Measurements from ENCODE around the gene PODXL.

Gene PODXL

DNA sequence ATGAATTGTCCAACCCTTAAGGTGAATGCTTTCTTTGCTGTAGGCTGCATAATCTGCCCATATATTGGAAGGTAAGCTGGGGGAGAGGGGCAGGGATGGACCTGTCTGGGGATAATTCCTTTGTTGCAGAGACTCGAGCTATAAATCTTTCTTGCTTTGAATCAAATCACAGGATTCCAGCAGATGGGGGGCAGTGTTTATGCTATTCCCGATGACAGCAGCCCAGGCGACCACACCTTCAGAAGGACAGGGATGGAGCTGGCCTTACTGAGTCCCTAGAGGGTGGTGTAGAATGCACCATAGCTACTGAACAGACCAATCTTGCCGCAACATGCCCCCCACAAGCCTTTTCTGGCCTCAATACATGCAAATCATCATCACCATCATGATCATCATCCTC, 2.5 kb downstream of the PODXL start:
- no peaks in the 10 kb centered on the region for H3K27me3 ChIP-seq (ENCODE audit: control insufficient read depth in 5 of 5, insufficient read depth in 4 of 5, low read length in 5 of 5)
- peaks cover 0 to 52% (median 30%) of the 10 kb centered on the region in 5 donors for H3K4me1 ChIP-seq (ENCODE audit: control insufficient read depth in 5 of 5, insufficient read depth in 5 of 5, low read length in 5 of 5)
- H3K36me3 ChIP-seq (ENCODE audit: control insufficient read depth in 5 of 5, insufficient read depth in 5 of 5, low read length in 5 of 5): no peaks in the 10 kb centered on the region
- no peaks in the 10 kb centered on the region for H3K9me3 ChIP-seq (ENCODE audit: control insufficient read depth in 5 of 5, low read length in 5 of 5)
- no peak overlapping the region for H3K9ac ChIP-seq (ENCODE audit: low read length in 5 of 5)
- peak overlapping the region in 3 of 5 donors; percentile 65 to 74 (median 70) for H3K4me3 ChIP-seq (ENCODE audit: low read depth in 1 of 5, low read length in 5 of 5)
- H3K27ac ChIP-seq (ENCODE audit: low read depth, low read length): no peak overlapping the region

DNA sequence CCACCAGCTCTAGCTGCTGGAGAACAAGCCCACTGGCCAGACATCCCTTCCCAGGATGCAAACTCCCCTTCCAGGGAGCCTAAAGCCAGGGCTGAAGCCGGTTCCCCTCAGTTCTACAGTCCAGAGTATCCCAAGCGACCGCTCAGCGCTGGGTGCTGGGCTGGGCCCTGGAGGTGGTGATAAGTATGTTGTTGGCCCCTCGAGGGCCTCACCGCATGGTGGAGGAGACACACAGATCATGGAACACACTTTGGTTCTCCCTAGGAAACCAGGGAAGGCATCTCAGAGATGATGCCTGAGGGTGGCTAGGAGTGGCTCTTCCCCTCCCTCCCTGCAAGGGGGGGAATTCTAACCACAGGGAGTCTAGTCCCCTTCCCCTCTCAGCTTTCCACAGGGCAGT, 4.4 kb downstream of the PODXL start:
- H3K4me3 ChIP-seq (ENCODE audit: low read depth in 1 of 5, low read length in 5 of 5): no peak overlapping the region
- no peak overlapping the region for H3K27ac ChIP-seq (ENCODE audit: low read depth, low read length)
- H3K4me1 ChIP-seq (ENCODE audit: control insufficient read depth in 5 of 5, insufficient read depth in 5 of 5, low read length in 5 of 5): peaks cover 0 to 40% (median 17%) of the 10 kb centered on the region in 5 donors
- peaks cover 0 to 5% (median 0%) of the 10 kb centered on the region in 5 donors for H3K9me3 ChIP-seq (ENCODE audit: control insufficient read depth in 5 of 5, low read length in 5 of 5)
- H3K9ac ChIP-seq (ENCODE audit: low read length in 5 of 5): no peak overlapping the region
- H3K36me3 ChIP-seq (ENCODE audit: control insufficient read depth in 5 of 5, insufficient read depth in 5 of 5, low read length in 5 of 5): no peaks in the 10 kb centered on the region
- H3K27me3 ChIP-seq (ENCODE audit: control insufficient read depth in 5 of 5, insufficient read depth in 4 of 5, low read length in 5 of 5): no peaks in the 10 kb centered on the region

DNA sequence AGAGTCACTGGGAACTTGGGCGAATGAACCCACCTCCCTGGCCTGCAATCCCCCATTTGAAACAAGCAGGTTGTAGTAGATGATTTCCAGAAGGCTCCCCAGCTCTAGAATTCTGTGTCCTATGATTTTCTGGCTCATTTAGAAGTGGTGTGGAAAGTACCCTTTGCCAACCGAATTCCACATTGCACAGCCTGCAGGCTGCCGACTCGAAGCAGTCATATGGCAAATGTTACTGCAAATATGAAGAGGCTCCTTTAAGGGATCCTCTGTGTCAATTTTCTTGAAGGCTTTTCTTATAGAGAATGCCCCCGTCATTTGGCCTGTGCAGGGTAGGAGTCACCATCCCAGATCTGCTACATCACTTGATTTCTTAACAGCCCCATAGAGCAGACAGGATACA, 5.6 kb downstream of the PODXL start:
- Histone ChIP-seq H3K4me1 (ENCODE audit: control insufficient read depth in 5 of 5, insufficient read depth in 5 of 5, low read length in 5 of 5) (peaks cover under 1 to 38% (median 13%) of the 10 kb centered on the region in 5 donors), H3K9ac (ENCODE audit: low read length in 5 of 5) (no peak overlapping the region), H3K27ac (ENCODE audit: low read depth, low read length) (no peak overlapping the region), H3K4me3 (ENCODE audit: low read depth in 1 of 5, low read length in 5 of 5) (no peak overlapping the region), H3K27me3 (ENCODE audit: control insufficient read depth in 5 of 5, insufficient read depth in 4 of 5, low read length in 5 of 5) (no peaks in the 10 kb centered on the region), H3K36me3 (ENCODE audit: control insufficient read depth in 5 of 5, insufficient read depth in 5 of 5, low read length in 5 of 5) (no peaks in the 10 kb centered on the region), H3K9me3 (ENCODE audit: control insufficient read depth in 5 of 5, low read length in 5 of 5) (peaks cover 0 to 5% (median 0%) of the 10 kb centered on the region in 5 donors)

DNA sequence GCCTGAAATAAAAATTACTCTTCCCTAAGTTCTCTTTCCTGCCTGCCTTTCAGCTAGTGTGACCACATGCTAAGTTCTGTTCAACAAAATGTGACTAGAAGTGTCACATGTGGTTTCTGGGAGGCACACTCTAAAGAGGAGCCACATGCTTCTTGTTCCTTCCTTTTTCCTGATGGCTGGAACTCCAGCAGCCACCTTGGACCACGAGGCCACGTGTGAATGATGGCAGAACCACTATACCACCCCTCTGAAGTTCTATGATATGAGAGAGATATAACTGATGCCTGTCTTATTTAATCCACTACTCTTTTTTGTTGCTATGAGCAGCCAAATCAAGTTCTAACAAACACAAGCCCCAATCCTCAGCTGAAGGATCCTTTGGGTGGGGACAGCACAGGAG, 8.1 kb downstream of the PODXL start:
- H3K9me3 ChIP-seq (ENCODE audit: control insufficient read depth in 5 of 5, low read length in 5 of 5): peaks cover 0 to 5% (median 0%) of the 10 kb centered on the region in 5 donors
- no peak overlapping the region for H3K4me3 ChIP-seq (ENCODE audit: low read depth in 1 of 5, low read length in 5 of 5)
- H3K27me3 ChIP-seq (ENCODE audit: control insufficient read depth in 5 of 5, insufficient read depth in 4 of 5, low read length in 5 of 5): no peaks in the 10 kb centered on the region
- H3K9ac ChIP-seq (ENCODE audit: low read length in 5 of 5): no peak overlapping the region
- H3K27ac ChIP-seq (ENCODE audit: low read depth, low read length): no peak overlapping the region
- no peaks in the 10 kb centered on the region for H3K36me3 ChIP-seq (ENCODE audit: control insufficient read depth in 5 of 5, insufficient read depth in 5 of 5, low read length in 5 of 5)
- peaks cover 0 to 43% (median 5%) of the 10 kb centered on the region in 5 donors for H3K4me1 ChIP-seq (ENCODE audit: control insufficient read depth in 5 of 5, insufficient read depth in 5 of 5, low read length in 5 of 5)

DNA sequence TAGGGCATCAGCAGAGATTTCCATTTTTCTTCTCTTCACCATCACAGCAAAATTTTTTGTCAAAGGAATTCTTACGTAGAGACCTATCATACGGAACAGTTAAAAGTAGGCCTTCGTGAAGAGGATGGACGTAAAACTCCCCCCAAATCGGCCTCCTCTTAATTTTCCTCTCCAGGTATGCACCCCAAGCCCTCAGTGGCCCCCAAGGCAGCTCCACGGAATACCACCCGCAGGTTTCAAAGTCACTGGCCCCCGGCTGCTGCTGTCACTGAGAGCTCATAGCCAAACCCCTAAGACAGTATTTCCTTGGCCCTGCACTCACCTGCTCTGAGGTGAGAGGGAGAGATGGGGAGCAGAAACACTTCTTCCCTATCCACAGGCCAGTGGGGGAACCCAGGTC, 8.8 kb downstream of the PODXL start:
- Histone ChIP-seq H3K9me3 (ENCODE audit: control insufficient read depth in 5 of 5, low read length in 5 of 5) (peaks cover 0 to 5% (median 0%) of the 10 kb centered on the region in 5 donors), H3K27me3 (ENCODE audit: control insufficient read depth in 5 of 5, insufficient read depth in 4 of 5, low read length in 5 of 5) (no peaks in the 10 kb centered on the region), H3K4me1 (ENCODE audit: control insufficient read depth in 5 of 5, insufficient read depth in 5 of 5, low read length in 5 of 5) (peaks cover 0 to 48% (median 5%) of the 10 kb centered on the region in 5 donors), H3K36me3 (ENCODE audit: control insufficient read depth in 5 of 5, insufficient read depth in 5 of 5, low read length in 5 of 5) (no peaks in the 10 kb centered on the region), H3K4me3 (ENCODE audit: low read depth in 1 of 5, low read length in 5 of 5) (no peak overlapping the region), H3K27ac (ENCODE audit: low read depth, low read length) (no peak overlapping the region), H3K9ac (ENCODE audit: low read length in 5 of 5) (no peak overlapping the region)

DNA sequence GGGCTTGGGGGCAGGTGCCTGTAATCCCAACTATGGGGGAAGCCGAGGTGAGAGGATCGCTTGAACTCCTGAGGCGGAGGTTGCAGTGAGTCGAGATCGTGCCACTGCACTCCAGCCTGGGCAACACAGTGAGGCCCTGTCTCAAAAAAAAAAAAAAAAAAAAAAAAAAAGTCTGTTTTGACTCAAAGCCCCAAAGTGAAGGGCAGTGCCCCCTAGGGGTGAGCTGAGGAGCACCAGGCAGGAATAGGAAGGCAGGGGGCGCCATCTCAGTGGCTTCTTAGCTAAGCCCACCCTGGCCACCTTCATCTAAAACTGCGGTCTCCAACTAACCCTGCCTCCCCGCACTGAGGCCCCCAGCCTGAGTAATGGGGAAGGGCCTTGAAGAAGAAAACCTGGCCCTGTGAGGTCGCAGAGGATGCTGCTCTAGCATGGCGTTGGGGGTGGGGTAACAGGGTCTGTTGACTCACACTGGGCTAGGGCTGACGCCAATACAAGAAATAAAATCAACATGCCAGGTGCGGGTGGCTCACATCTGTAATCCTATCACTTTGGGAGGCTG, 9.8 kb downstream of the PODXL start:
- Histone ChIP-seq H3K9ac (ENCODE audit: low read length in 5 of 5) (no peak overlapping the region), H3K4me3 (ENCODE audit: low read depth in 1 of 5, low read length in 5 of 5) (no peak overlapping the region), H3K27ac (ENCODE audit: low read depth, low read length) (no peak overlapping the region), H3K36me3 (ENCODE audit: control insufficient read depth in 5 of 5, insufficient read depth in 5 of 5, low read length in 5 of 5) (no peaks in the 10 kb centered on the region), H3K27me3 (ENCODE audit: control insufficient read depth in 5 of 5, insufficient read depth in 4 of 5, low read length in 5 of 5) (no peaks in the 10 kb centered on the region), H3K9me3 (ENCODE audit: control insufficient read depth in 5 of 5, low read length in 5 of 5) (peaks cover 0 to 5% (median 0%) of the 10 kb centered on the region in 5 donors), H3K4me1 (ENCODE audit: control insufficient read depth in 5 of 5, insufficient read depth in 5 of 5, low read length in 5 of 5) (peaks cover 0 to 50% (median 5%) of the 10 kb centered on the region in 5 donors)

DNA sequence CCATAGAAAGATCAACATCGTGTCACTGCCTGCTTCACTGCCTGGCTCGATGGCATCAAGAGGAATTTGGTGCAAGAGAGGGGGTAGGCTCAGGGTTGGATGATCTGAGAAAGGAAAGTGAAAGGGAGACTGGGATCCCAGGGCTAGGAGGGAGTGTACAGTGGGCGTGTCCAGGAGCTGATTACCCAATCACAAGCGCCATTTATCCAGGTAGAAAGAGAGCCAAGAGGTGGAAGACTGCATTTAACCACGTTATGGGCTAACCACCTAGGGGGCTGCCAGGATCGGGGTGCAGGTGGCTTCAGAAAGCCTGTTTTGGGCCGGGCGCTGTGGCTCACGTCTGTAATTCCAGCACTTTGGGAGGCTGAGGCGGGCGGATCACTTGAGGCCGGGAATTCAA, 10.3 kb downstream of the PODXL start:
- Histone ChIP-seq H3K27me3 (ENCODE audit: control insufficient read depth in 5 of 5, insufficient read depth in 4 of 5, low read length in 5 of 5) (no peaks in the 10 kb centered on the region), H3K36me3 (ENCODE audit: control insufficient read depth in 5 of 5, insufficient read depth in 5 of 5, low read length in 5 of 5) (no peaks in the 10 kb centered on the region), H3K27ac (ENCODE audit: low read depth, low read length) (peak overlapping the region; percentile 38), H3K9ac (ENCODE audit: low read length in 5 of 5) (peak overlapping the region in 1 of 5 donors; percentile 21), H3K9me3 (ENCODE audit: control insufficient read depth in 5 of 5, low read length in 5 of 5) (peaks cover 0 to 5% (median 0%) of the 10 kb centered on the region in 5 donors), H3K4me1 (ENCODE audit: control insufficient read depth in 5 of 5, insufficient read depth in 5 of 5, low read length in 5 of 5) (peaks cover 0 to 50% (median 5%) of the 10 kb centered on the region in 5 donors), H3K4me3 (ENCODE audit: low read depth in 1 of 5, low read length in 5 of 5) (no peak overlapping the region)

DNA sequence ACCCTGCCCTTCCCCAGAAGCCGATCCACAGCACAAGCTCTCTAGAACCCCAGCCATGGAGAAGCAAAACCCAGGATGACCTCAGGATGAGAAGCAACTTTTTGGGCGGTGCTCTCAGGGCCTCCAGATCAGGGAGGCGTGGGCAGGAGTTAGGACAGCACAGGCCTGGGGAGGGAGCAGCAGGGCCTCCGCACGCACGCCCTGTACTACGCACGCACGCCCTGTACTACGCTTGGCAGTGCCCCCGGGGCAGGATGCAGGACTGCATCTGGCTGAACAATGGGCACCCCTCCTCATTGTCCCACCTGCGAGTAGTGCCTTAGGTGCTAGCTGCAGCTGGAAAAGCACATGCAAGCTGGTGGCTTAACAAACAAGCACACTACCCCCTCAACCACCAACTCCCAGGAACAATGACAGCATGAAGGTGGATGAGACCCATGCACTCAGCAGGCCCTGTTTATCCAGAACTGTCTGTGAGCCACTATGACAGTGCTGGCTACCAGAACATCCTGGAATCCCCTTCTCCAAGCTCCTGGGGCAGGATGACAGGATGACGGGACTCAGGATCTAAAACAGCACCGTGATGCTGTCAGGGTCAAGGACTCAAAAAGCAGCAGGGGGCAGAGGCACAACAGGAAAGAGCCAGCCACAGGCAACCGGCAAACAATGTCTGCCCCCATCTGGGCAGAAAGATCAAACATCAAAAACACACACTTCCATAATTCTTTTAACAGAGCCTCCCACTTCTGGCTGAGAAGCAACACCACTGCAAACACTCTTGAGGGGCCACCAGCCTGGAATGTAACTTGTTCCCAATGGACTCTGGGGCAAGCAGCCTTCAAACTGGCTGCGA, 11.8 kb downstream of the PODXL start:
- Histone ChIP-seq H3K36me3 (ENCODE audit: control insufficient read depth in 5 of 5, insufficient read depth in 5 of 5, low read length in 5 of 5) (no peaks in the 10 kb centered on the region), H3K4me3 (ENCODE audit: low read depth in 1 of 5, low read length in 5 of 5) (no peak overlapping the region), H3K9ac (ENCODE audit: low read length in 5 of 5) (peak overlapping the region in 1 of 5 donors; percentile 33), H3K27me3 (ENCODE audit: control insufficient read depth in 5 of 5, insufficient read depth in 4 of 5, low read length in 5 of 5) (no peaks in the 10 kb centered on the region), H3K4me1 (ENCODE audit: control insufficient read depth in 5 of 5, insufficient read depth in 5 of 5, low read length in 5 of 5) (peaks cover 0 to 62% (median 13%) of the 10 kb centered on the region in 5 donors), H3K27ac (ENCODE audit: low read depth, low read length) (peak overlapping the region; percentile 38), H3K9me3 (ENCODE audit: control insufficient read depth in 5 of 5, low read length in 5 of 5) (peaks cover 0 to 5% (median 0%) of the 10 kb centered on the region in 5 donors)

DNA sequence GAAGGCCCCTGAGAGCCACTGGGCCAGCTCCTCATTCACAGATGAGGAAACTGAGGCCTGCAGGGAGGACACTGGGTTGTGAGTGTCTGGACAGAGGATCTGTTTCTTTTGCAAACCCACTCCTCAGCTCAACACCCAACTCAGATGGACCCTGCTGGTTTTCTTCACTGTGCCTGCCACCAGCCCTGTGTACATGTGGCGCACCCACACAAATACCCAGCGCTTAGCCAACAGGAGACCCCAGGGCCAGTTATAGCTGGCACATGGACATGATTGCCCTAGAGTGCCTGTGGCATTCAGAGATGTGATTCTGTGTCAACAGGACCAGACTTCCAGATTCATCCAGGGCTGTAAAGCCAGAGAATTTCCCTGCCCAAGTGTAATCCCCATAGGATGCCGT, 12.4 kb downstream of the PODXL start:
- H3K27me3 ChIP-seq (ENCODE audit: control insufficient read depth in 5 of 5, insufficient read depth in 4 of 5, low read length in 5 of 5): no peaks in the 10 kb centered on the region
- peaks cover 0 to 5% (median 0%) of the 10 kb centered on the region in 5 donors for H3K9me3 ChIP-seq (ENCODE audit: control insufficient read depth in 5 of 5, low read length in 5 of 5)
- peak overlapping the region; percentile 38 for H3K27ac ChIP-seq (ENCODE audit: low read depth, low read length)
- H3K9ac ChIP-seq (ENCODE audit: low read length in 5 of 5): peak overlapping the region in 1 of 5 donors; percentile 33
- no peaks in the 10 kb centered on the region for H3K36me3 ChIP-seq (ENCODE audit: control insufficient read depth in 5 of 5, insufficient read depth in 5 of 5, low read length in 5 of 5)
- no peak overlapping the region for H3K4me3 ChIP-seq (ENCODE audit: low read depth in 1 of 5, low read length in 5 of 5)
- peaks cover 0 to 68% (median 15%) of the 10 kb centered on the region in 5 donors for H3K4me1 ChIP-seq (ENCODE audit: control insufficient read depth in 5 of 5, insufficient read depth in 5 of 5, low read length in 5 of 5)

DNA sequence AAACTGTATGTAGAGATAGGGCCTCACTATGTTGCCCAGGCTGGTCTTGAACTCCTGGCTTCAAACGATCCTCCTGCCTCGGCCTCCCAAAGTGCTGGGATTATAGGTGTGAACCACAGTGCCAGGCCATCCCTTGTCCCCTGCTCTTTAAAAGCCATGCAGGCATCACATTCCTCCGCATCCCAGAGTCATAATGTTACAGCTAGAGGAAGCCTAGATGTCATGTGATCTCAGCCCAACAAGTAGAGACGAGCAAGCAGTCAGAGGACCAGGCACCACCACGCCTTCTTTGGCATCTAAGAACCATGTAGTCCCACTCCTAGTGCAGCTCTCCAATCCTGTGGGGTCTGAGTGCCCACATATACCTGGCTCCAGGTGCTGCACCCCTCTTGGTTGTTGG, 13.1 kb downstream of the PODXL start:
- no peaks in the 10 kb centered on the region for H3K36me3 ChIP-seq (ENCODE audit: control insufficient read depth in 5 of 5, insufficient read depth in 5 of 5, low read length in 5 of 5)
- peaks cover 0 to 1% (median 0%) of the 10 kb centered on the region in 5 donors for H3K9me3 ChIP-seq (ENCODE audit: control insufficient read depth in 5 of 5, low read length in 5 of 5)
- no peak overlapping the region for H3K4me3 ChIP-seq (ENCODE audit: low read depth in 1 of 5, low read length in 5 of 5)
- no peaks in the 10 kb centered on the region for H3K27me3 ChIP-seq (ENCODE audit: control insufficient read depth in 5 of 5, insufficient read depth in 4 of 5, low read length in 5 of 5)
- H3K9ac ChIP-seq (ENCODE audit: low read length in 5 of 5): no peak overlapping the region
- peak overlapping the region; percentile 21 for H3K27ac ChIP-seq (ENCODE audit: low read depth, low read length)
- H3K4me1 ChIP-seq (ENCODE audit: control insufficient read depth in 5 of 5, insufficient read depth in 5 of 5, low read length in 5 of 5): peaks cover 0 to 75% (median 22%) of the 10 kb centered on the region in 5 donors
